GM12865 (cell line): ENCODE data around the gene PLEKHM3.

Source experiments
- DNase-seq: peaks from one replicate; pipeline ENCODE4 v3.0.0; 2010; ENCODE audit warnings: low read depth
- H3K4me3 ChIP-seq: 2 replicates; pipeline ENCODE4 v1.5.1; 2011; ENCODE audit warnings: mild to moderate bottlenecking, low read depth, low read length, control low read depth
- CTCF ChIP-seq: IDR thresholded peaks from 2 replicates; pipeline ENCODE4 v1.5.1; 2011; ENCODE audit warnings: low read length, control low read depth, low read depth, inconsistent platforms; ENCODE audit not compliant: insufficient read depth; ENCODE audit errors: missing control alignments

The PLEKHM3 gene

DNA sequence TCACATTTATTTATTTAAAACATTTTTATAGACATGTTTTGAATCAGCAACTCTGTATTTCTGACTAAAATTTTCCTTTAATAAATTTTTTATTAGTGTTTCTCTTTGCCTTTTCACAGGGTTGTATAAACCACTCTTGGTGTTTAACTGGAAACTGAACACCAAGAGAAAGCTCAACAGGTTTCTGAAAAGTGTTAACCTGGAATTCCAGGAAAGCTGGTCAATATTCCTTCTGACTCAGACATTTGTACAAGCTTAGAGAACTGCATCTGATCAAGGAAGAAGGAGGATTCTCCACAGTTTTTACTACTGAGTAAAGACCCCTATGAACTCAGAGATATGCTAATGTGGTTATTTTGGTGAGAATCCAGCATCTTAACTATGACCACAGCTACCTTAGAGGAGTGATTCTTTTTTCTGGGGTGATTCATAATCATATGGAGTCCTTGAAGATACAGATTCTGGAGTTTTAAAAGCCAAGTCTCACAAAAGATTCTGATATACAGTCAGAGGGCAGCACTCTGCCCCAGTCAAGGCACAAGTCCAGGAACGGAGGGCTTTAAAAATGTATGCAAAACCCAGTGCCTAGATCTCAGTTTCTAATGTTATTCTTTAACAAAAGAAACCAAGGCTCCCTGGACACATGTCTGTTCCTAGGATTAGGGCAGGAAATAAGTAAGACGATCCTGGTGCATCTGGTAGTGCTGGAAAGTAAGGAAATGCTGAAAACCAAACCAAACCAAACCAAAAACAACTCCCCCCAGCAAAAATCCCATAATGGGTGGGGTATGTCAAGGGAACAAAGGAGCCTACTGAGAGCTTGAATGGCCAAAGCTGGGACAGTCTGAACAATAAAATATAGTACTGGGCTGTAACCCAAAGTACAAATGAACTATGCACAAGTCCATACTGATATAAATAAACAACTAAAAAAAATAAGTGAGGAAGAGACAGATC, 170.6 kb downstream of the PLEKHM3 start:
- DNase-seq = no peak
- TF ChIP-seq CTCF = no peak
- H3K4me3 ChIP-seq = no peak overlapping the region

- DNase-seq = no peak
- no peak overlapping the region for H3K4me3 ChIP-seq
- TF ChIP-seq CTCF = no peak
Observed at GRCh38 chr2:207852791-207853190, 172.5 kb downstream of the PLEKHM3 start.

DNA sequence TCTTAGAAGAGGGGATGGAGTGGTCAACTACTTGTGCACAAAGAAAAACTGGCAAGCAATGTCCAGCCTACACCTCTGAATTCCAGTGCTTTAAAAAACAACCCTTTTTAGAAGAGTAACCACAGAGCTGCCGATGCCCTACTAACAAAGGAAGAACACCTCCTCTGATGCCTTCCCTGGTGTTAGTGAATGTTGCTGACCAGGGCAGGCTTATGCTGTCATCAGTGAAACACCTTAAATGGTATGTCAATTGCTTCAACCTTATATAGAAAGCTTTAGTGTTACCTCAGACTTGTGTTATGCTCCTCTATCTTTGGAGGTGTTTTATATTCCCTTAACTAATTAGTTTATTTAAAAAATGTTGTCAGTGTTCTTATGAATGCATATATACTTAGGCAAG, 175.9 kb downstream of the PLEKHM3 start:
- DNase-seq = no peak
- TF ChIP-seq CTCF = no peak
- no peak overlapping the region for H3K4me3 ChIP-seq

- DNase-seq = no peak
- H3K4me3 ChIP-seq = no peak overlapping the region
- TF ChIP-seq CTCF = no peak
Observed at GRCh38 chr2:207848545-207848928, 176.8 kb downstream of the PLEKHM3 start.

DNA sequence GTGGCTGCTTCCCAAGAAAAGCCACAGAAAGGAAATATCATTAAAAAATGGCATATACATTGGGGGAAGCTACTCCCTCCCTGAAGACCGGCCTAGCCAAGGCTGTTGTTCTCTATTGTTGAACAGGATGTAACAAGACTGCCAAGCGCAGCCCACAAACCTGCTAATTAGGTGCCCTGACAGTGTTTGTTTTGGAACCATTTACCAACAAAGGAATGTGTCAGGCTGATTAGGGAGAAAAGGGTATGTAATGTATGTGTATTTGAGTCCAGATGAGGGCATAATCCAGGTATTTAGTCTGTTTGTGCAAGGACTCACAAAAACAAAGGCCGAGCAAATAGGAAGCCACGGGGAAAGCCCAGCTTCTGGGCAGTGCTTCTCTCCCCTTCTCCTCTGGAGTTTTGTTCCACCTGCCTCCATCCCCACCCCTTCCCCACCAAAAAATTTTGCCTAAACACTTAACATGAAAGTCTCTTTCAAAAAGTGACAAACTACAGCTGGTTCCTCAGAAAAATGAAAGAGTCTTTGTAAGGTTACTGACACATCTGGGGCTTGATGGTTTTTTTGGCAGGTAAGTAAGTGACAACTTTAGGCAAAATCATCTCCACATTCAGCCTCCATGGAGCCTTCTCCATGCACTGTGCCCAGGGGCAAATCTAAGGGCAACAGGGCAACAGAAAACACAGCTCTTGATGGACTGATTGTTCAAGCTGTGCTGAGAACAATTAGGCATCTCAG, 177.4 kb downstream of the PLEKHM3 start:
- H3K4me3 ChIP-seq = no peak overlapping the region
- no peak for DNase-seq
- TF ChIP-seq CTCF = no peak

- no peak for TF ChIP-seq CTCF
- no peak overlapping the region for H3K4me3 ChIP-seq
- DNase-seq = no peak
Observed at GRCh38 chr2:207847098-207847806, 178.1 kb downstream of the PLEKHM3 start.
